ENCODE results near the gene ACADSB. TPM values are rescaled to one million over a fixed set of nuclear protein-coding genes. Genes with fewer than 3 reads are reported as not detected.

ACADSB gene
- total RNA-seq, 2 experiments from 2014 or later, result 19.8 to 21.8 TPM

GRCh38 chr10:123026302-123026701 is 17.5 kb downstream of the ACADSB start:
- H3K36me3 Mint-ChIP-seq (ENCODE audit: low read depth), result no peaks in the 10 kb centered on the region
- no peaks in the 10 kb centered on the region for H3K4me1 Mint-ChIP-seq (ENCODE audit: low read depth)
- no peaks in the 10 kb centered on the region for H3K27me3 Mint-ChIP-seq (ENCODE audit: low read depth)
- no peak overlapping the region for H3K4me3 Mint-ChIP-seq
- no peaks in the 10 kb centered on the region for H3K9me3 Mint-ChIP-seq
- H3K27ac Mint-ChIP-seq, result no peak overlapping the region
- CTCF ChIA-PET, result interaction anchor here (0.7 kb wide), 1 partner anchor 66 kb away, joined by 4 read pairs; no protein-coding TSS in a partner anchor
- intact Hi-C loops (cut with micrococcal nuclease), result no loop called here
- DNase-seq, result no peak

GRCh38 chr10:123027861-123028260 is 19.1 kb downstream of the ACADSB start:
- H3K27ac Mint-ChIP-seq, result no peak overlapping the region
- intact Hi-C loops (cut with micrococcal nuclease), result no loop called here
- H3K9me3 Mint-ChIP-seq, result no peaks in the 10 kb centered on the region
- no peaks in the 10 kb centered on the region for H3K27me3 Mint-ChIP-seq (ENCODE audit: low read depth)
- no peak overlapping the region for H3K4me3 Mint-ChIP-seq
- no peaks in the 10 kb centered on the region for H3K36me3 Mint-ChIP-seq (ENCODE audit: low read depth)
- no peak for DNase-seq
- CTCF ChIA-PET, result no interaction called here
- no peaks in the 10 kb centered on the region for H3K4me1 Mint-ChIP-seq (ENCODE audit: low read depth)

DNA sequence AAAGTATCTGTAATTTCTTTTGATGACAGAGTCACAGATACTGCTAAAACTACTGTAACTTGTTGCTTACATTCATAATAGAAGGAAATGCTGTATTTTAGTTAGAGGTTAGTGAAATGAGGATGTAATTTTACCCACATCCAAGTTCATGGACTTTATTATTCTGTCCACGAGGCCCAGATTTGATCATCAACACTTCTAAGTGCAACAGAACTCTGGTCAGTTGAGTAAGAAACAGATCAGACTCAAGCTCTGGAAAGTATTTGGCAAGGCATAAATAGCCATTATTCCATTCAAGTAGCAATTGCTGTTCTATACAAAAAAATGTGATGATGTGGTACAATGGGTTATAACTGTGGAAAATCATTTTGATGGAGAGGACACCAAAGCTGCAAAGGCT is 22.3 kb downstream of the ACADSB start:
- Mint-ChIP-seq H3K27ac (no peak overlapping the region), H3K27me3 (ENCODE audit: low read depth) (no peaks in the 10 kb centered on the region), H3K9me3 (no peaks in the 10 kb centered on the region), H3K4me3 (no peak overlapping the region), H3K36me3 (ENCODE audit: low read depth) (peaks cover 4% of the 10 kb centered on the region), H3K4me1 (ENCODE audit: low read depth) (no peaks in the 10 kb centered on the region)
- intact Hi-C loops (cut with micrococcal nuclease), result no loop called here
- CTCF ChIA-PET, result no interaction called here
- DNase-seq, result no peak

- intact Hi-C loops (cut with micrococcal nuclease), result no loop called here
- Mint-ChIP-seq H3K4me3 (no peak overlapping the region), H3K27me3 (ENCODE audit: low read depth) (no peaks in the 10 kb centered on the region), H3K27ac (no peak overlapping the region), H3K4me1 (ENCODE audit: low read depth) (peaks cover 3% of the 10 kb centered on the region), H3K9me3 (no peaks in the 10 kb centered on the region), H3K36me3 (ENCODE audit: low read depth) (peaks cover 11% of the 10 kb centered on the region)
- CTCF ChIA-PET, result interaction anchor here (0.7 kb wide), 1 partner anchor 22 kb away, joined by 8 read pairs; no protein-coding TSS in a partner anchor
- DNase-seq, result no peak
Measured at GRCh38 chr10:123034332-123034731, 25.5 kb downstream of the ACADSB start.

GRCh38 chr10:123035467-123036086 is 26.8 kb downstream of the ACADSB start:
- Mint-ChIP-seq H3K4me1 (ENCODE audit: low read depth) (peaks cover 3% of the 10 kb centered on the region), H3K9me3 (no peaks in the 10 kb centered on the region), H3K27ac (no peak overlapping the region), H3K27me3 (ENCODE audit: low read depth) (no peaks in the 10 kb centered on the region), H3K4me3 (no peak overlapping the region), H3K36me3 (ENCODE audit: low read depth) (peaks cover 13% of the 10 kb centered on the region)
- CTCF ChIA-PET, result no interaction called here
- intact Hi-C loops (cut with micrococcal nuclease), result no loop called here
- DNase-seq, result no peak

DNA sequence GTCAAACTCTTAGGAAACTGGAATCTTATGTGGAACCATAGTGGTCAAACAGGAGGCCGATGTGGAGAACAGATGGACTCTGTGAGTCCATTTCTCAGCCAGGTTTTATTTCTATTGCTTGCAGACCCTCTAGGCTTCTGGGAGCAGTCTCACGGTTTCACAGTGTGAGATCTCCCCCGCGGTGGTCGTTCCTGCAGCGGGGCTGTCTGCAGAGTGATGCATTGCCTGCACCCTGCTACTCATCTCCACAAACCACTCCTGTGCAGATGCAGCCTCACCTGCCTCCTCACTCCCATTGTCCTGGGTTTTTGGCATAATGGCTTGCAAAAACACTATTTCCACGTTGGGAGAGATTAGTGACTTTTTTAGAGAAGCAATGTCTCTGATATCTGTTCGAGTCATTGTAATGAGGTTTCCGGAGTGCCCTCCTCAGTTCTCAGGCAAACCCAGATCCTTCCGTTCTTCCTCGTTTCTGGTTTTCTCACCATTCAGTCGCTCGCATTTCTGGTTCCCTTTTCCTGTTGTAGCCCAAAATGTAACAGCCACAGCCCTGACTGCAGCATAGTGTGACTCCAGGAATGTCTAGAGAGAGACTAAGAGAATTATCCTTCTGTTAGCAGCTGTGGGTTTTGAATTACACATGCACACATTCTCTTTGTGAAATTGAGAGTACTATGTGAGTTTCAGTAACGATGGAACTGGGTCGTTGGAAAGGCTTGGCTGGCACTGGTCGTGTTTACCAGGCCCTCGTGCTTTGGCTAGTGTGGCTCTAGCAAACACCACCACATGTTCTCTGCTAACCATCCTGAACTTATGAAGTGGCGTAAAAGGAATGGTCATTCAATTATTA is 30.2 kb downstream of the ACADSB start:
- intact Hi-C loops (cut with micrococcal nuclease), result no loop called here
- CTCF ChIA-PET, result no interaction called here
- Mint-ChIP-seq H3K4me3 (no peak overlapping the region), H3K27ac (no peak overlapping the region), H3K36me3 (ENCODE audit: low read depth) (peaks cover 17% of the 10 kb centered on the region), H3K4me1 (ENCODE audit: low read depth) (peaks cover 3% of the 10 kb centered on the region), H3K9me3 (no peaks in the 10 kb centered on the region), H3K27me3 (ENCODE audit: low read depth) (no peaks in the 10 kb centered on the region)
- no peak for DNase-seq

DNA sequence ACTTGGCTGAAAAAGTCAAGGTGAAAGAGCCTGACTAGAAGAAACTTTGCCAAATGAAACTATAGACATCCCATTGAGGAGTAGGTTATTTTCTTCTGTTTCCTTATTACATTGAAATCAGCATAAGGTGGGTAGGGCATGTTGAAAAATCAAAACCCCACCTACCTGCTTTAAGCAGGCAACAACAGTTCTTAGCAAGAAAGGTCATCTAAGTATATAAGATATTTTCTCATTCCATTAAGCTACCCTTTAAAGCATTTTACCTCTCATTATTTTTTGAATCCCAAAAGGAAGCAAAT is 30.8 kb downstream of the ACADSB start:
- no peak for DNase-seq
- CTCF ChIA-PET, result no interaction called here
- H3K36me3 Mint-ChIP-seq (ENCODE audit: low read depth), result peaks cover 20% of the 10 kb centered on the region
- H3K27ac Mint-ChIP-seq, result no peak overlapping the region
- H3K4me1 Mint-ChIP-seq (ENCODE audit: low read depth), result peaks cover 3% of the 10 kb centered on the region
- no peaks in the 10 kb centered on the region for H3K27me3 Mint-ChIP-seq (ENCODE audit: low read depth)
- H3K4me3 Mint-ChIP-seq, result no peak overlapping the region
- intact Hi-C loops (cut with micrococcal nuclease), result no loop called here
- no peaks in the 10 kb centered on the region for H3K9me3 Mint-ChIP-seq

DNA sequence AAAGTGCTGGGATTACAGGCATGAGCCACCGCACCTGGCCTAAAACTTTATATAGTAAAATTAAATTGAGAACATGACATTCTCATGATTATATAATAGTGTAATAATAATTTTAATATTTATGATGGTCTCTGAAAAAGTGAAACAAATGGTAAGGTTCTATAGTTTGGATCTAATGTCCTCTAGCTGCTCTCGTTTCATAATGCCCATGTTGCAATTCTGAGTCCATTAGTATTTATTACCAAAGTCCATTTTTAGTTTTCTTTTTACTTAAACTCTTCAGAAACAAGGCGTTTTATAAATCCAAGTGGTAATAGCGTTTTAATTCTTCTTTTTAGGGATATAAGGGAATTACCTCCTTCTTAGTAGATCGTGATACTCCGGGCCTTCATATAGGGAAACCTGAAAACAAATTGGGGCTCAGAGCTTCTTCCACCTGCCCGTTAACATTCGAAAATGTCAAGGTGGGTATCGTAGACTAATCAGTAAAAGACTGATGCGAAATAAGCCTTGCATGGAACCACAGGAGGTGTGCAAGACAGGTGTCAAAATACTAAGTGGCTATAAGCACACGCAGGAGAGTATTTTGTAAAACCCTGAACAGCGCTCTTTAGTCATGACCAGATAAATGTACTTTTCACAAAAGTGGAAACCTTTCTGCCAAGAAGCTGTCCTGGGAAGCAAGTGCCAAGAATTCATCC is 34.1 kb downstream of the ACADSB start:
- H3K36me3 Mint-ChIP-seq (ENCODE audit: low read depth), result peaks cover 11% of the 10 kb centered on the region
- no peaks in the 10 kb centered on the region for H3K9me3 Mint-ChIP-seq
- peaks cover 3% of the 10 kb centered on the region for H3K4me1 Mint-ChIP-seq (ENCODE audit: low read depth)
- DNase-seq, result no peak
- no peaks in the 10 kb centered on the region for H3K27me3 Mint-ChIP-seq (ENCODE audit: low read depth)
- no peak overlapping the region for H3K4me3 Mint-ChIP-seq
- no peak overlapping the region for H3K27ac Mint-ChIP-seq
- intact Hi-C loops (cut with micrococcal nuclease), result loop anchor here (1.0 to 10.0 kb wide), 4 partner anchors 90 to 922 kb away; no protein-coding TSS in a partner anchor
- CTCF ChIA-PET, result interaction anchor here (0.9 to 2.0 kb wide), 7 partner anchors 11 to 517 kb away, joined by 3 to 5 read pairs (median 3); no protein-coding TSS in a partner anchor

GRCh38 chr10:123043409-123043925 is 34.7 kb downstream of the ACADSB start:
- CTCF ChIA-PET, result interaction anchor here (0.9 to 2.0 kb wide), 7 partner anchors 10 to 516 kb away, joined by 3 to 5 read pairs (median 3); no protein-coding TSS in a partner anchor
- H3K36me3 Mint-ChIP-seq (ENCODE audit: low read depth), result peaks cover 11% of the 10 kb centered on the region
- H3K9me3 Mint-ChIP-seq, result no peaks in the 10 kb centered on the region
- H3K27me3 Mint-ChIP-seq (ENCODE audit: low read depth), result no peaks in the 10 kb centered on the region
- peaks cover 3% of the 10 kb centered on the region for H3K4me1 Mint-ChIP-seq (ENCODE audit: low read depth)
- intact Hi-C loops (cut with micrococcal nuclease), result loop anchor here (1.0 to 10.0 kb wide), 4 partner anchors 90 to 921 kb away; no protein-coding TSS in a partner anchor
- no peak overlapping the region for H3K27ac Mint-ChIP-seq
- no peak overlapping the region for H3K4me3 Mint-ChIP-seq
- peak; percentile 60 for DNase-seq

GRCh38 chr10:123044391-123044790 is 35.6 kb downstream of the ACADSB start:
- no peaks in the 10 kb centered on the region for H3K4me1 Mint-ChIP-seq (ENCODE audit: low read depth)
- no peak overlapping the region for H3K27ac Mint-ChIP-seq
- no peaks in the 10 kb centered on the region for H3K9me3 Mint-ChIP-seq
- H3K27me3 Mint-ChIP-seq (ENCODE audit: low read depth), result no peaks in the 10 kb centered on the region
- DNase-seq, result no peak
- H3K36me3 Mint-ChIP-seq (ENCODE audit: low read depth), result peaks cover 11% of the 10 kb centered on the region
- intact Hi-C loops (cut with micrococcal nuclease), result loop anchor here (10.0 kb wide), 1 partner anchor 920 kb away; no protein-coding TSS in a partner anchor
- no peak overlapping the region for H3K4me3 Mint-ChIP-seq
- CTCF ChIA-PET, result interaction anchor here (0.6 to 2.0 kb wide), 3 partner anchors 87 to 609 kb away, joined by 3 to 5 read pairs (median 3); no protein-coding TSS in a partner anchor

GRCh38 chr10:123045961-123046731 is 37.3 kb downstream of the ACADSB start:
- H3K27ac Mint-ChIP-seq, result no peak overlapping the region
- DNase-seq, result no peak
- H3K4me1 Mint-ChIP-seq (ENCODE audit: low read depth), result no peaks in the 10 kb centered on the region
- H3K36me3 Mint-ChIP-seq (ENCODE audit: low read depth), result peaks cover 10% of the 10 kb centered on the region
- H3K27me3 Mint-ChIP-seq (ENCODE audit: low read depth), result no peaks in the 10 kb centered on the region
- intact Hi-C loops (cut with micrococcal nuclease), result loop anchor here (10.0 kb wide), 1 partner anchor 919 kb away; no protein-coding TSS in a partner anchor
- no peaks in the 10 kb centered on the region for H3K9me3 Mint-ChIP-seq
- CTCF ChIA-PET, result interaction anchor here (0.6 to 1.5 kb wide), 5 partner anchors 24 to 1345 kb away, joined by 3 read pairs; no protein-coding TSS in a partner anchor
- no peak overlapping the region for H3K4me3 Mint-ChIP-seq

Measured in activated naive CD4-positive, alpha-beta T cell treated with anti-CD3 and anti-CD28 coated beads for 36 hours (primary cell).